HEK293 (cell line): Measurements from ENCODE around the gene RDX.
"Not testable (repeated sequence)": the region's sequence is repeated elsewhere in the genome, so short reads cannot be mapped to it uniquely, and the experiment has no call there.

Experiments
- CTCF ChIA-PET: fragments of 350-600 bp; formaldehyde crosslinking; extraction: SDS; loops from one replicate; lab custom pipeline; 2021; ENCODE audit warnings: antibody characterized with exemption; lab: Yijun Ruan, JAX
- POLR2A ChIA-PET: fragments of 300-600 bp; formaldehyde crosslinking; extraction: SDS; loops from one replicate; lab custom pipeline; 2020; ENCODE audit warnings: antibody characterized with exemption, inconsistent platforms; lab: Yijun Ruan, JAX
- H3K27ac ChIP-seq: fragments of 200-500 bp; sonication (Bioruptor generic); 2 replicates; pipeline ENCODE4 v1.5.1; 2014; ENCODE audit warnings: low read depth, low read length, control low read depth, inconsistent platforms; ENCODE audit errors: extremely low read depth
- H3K36me3 ChIP-seq, 2 experiments: fragments of 200-500 bp in 1 of 2; sonication (Bioruptor generic) in 1 of 2; 1 replicate in 1 of 2; 2 replicates in 1 of 2; pipeline ENCODE4 v1.5.1; 2014 to 2017; ENCODE audit warnings: inconsistent platforms in 2 of 2, low read length in 2 of 2; ENCODE audit not compliant: control insufficient read depth in 2 of 2, insufficient read depth in 1 of 2
- H3K4me1 ChIP-seq: fragments of 200-500 bp; sonication (Bioruptor generic); 2 replicates; pipeline ENCODE4 v1.5.1; 2014; ENCODE audit warnings: mild to moderate bottlenecking, low read length, inconsistent platforms; ENCODE audit not compliant: control insufficient read depth, insufficient read depth
- H3K4me3 ChIP-seq: 2 replicates; pipeline ENCODE4 v1.5.1; 2011; ENCODE audit warnings: low read depth, mild to moderate bottlenecking, control low read depth, low read length, moderate library complexity
- H3K9me3 ChIP-seq: fragments of 200-500 bp; sonication (Bioruptor generic); 2 replicates; pipeline ENCODE4 v1.5.1; 2014; ENCODE audit warnings: low read depth, low read length, inconsistent platforms; ENCODE audit not compliant: control insufficient read depth, insufficient read depth
- GLIS1 ChIP-seq: fragments of 450-650 bp; formaldehyde crosslinking; IDR thresholded peaks from 2 replicates; pipeline ENCODE4 v1.5.1; 2016; ENCODE audit warnings: missing biosample characterization, missing genetic modification characterization
- KLF8 ChIP-seq: fragments of 450-650 bp; formaldehyde crosslinking; IDR thresholded peaks from 2 replicates; pipeline ENCODE4 v1.5.1; 2016; ENCODE audit warnings: missing biosample characterization, missing genetic modification characterization
- KLF9 ChIP-seq: fragments of 450-650 bp; formaldehyde crosslinking; IDR thresholded peaks from 2 replicates; pipeline ENCODE4 v1.5.1; 2016; ENCODE audit warnings: missing biosample characterization, missing genetic modification characterization, low read depth
- MYNN ChIP-seq: fragments of 450-650 bp; formaldehyde crosslinking; IDR thresholded peaks from 2 replicates; pipeline ENCODE4 v1.5.1; 2016; ENCODE audit warnings: missing biosample characterization, missing genetic modification characterization, borderline replicate concordance
- PRDM1 ChIP-seq: fragments of 450-650 bp; formaldehyde crosslinking; IDR thresholded peaks from 2 replicates; pipeline ENCODE4; 2016; ENCODE audit warnings: missing biosample characterization, missing genetic modification characterization
- SP3 ChIP-seq: fragments of 450-650 bp; formaldehyde crosslinking; IDR thresholded peaks from 2 replicates; pipeline ENCODE4 v1.5.1; 2016; ENCODE audit warnings: missing biosample characterization, missing genetic modification characterization
- SP7 ChIP-seq: fragments of 450-650 bp; formaldehyde crosslinking; IDR thresholded peaks from 2 replicates; pipeline ENCODE4 v1.5.1; 2016; ENCODE audit warnings: missing biosample characterization, missing genetic modification characterization
- ZFHX2 ChIP-seq: fragments of 450-650 bp; formaldehyde crosslinking; conservative IDR thresholded peaks from 2 replicates; pipeline ENCODE4 v1.5.1; 2016; ENCODE audit warnings: missing biosample characterization, missing genetic modification characterization
- ZFP69B ChIP-seq: fragments of 450-650 bp; formaldehyde crosslinking; IDR thresholded peaks from 2 replicates; pipeline ENCODE4 v1.5.1; 2016; ENCODE audit warnings: missing biosample characterization, missing genetic modification characterization
- ZNF354C ChIP-seq: fragments of 450-650 bp; formaldehyde crosslinking; IDR thresholded peaks from 2 replicates; pipeline ENCODE4 v1.5.1; 2016; ENCODE audit warnings: missing biosample characterization, missing genetic modification characterization, low read depth, borderline replicate concordance
- ZNF404 ChIP-seq: fragments of 450-650 bp; formaldehyde crosslinking; IDR thresholded peaks from 2 replicates; pipeline ENCODE4 v1.5.1; 2017; ENCODE audit warnings: missing biosample characterization, missing genetic modification characterization
- ZNF423 ChIP-seq: fragments of 450-650 bp; formaldehyde crosslinking; IDR thresholded peaks from 2 replicates; pipeline ENCODE4 v1.5.1; 2016; ENCODE audit warnings: missing biosample characterization, missing genetic modification characterization
- ZNF600 ChIP-seq: fragments of 450-650 bp; formaldehyde crosslinking; IDR thresholded peaks from 2 replicates; pipeline ENCODE4 v1.5.1; 2016; ENCODE audit warnings: missing biosample characterization, missing genetic modification characterization
- ZNF629 ChIP-seq: fragments of 450-650 bp; formaldehyde crosslinking; IDR thresholded peaks from 2 replicates; pipeline ENCODE4 v1.5.1; 2017; ENCODE audit warnings: missing biosample characterization, missing genetic modification characterization
- ZNF791 ChIP-seq: fragments of 450-650 bp; formaldehyde crosslinking; IDR thresholded peaks from 2 replicates; pipeline ENCODE4 v1.5.1; 2016; ENCODE audit warnings: missing biosample characterization, missing genetic modification characterization
- TF ChIP-seq, protein P1 (sequence below): fragments of 450-650 bp; formaldehyde crosslinking; IDR thresholded peaks from 2 replicates; pipeline ENCODE4 v1.5.1; 2017; ENCODE audit warnings: missing biosample characterization, missing genetic modification characterization
- TF ChIP-seq, protein P2 (sequence below): fragments of 450-650 bp; formaldehyde crosslinking; IDR thresholded peaks from 2 replicates; pipeline ENCODE4 v1.5.1; 2016; ENCODE audit warnings: missing biosample characterization, missing genetic modification characterization
- TF ChIP-seq, protein P3 (sequence below): fragments of 450-650 bp; formaldehyde crosslinking; IDR thresholded peaks from 2 replicates; pipeline ENCODE4 v1.5.1; 2016; ENCODE audit warnings: missing biosample characterization, missing genetic modification characterization

The RDX gene

GRCh38 chr11:110196241-110196754 is 100.1 kb downstream of the RDX start (continued):
- TF ChIP-seq, protein P1, sequence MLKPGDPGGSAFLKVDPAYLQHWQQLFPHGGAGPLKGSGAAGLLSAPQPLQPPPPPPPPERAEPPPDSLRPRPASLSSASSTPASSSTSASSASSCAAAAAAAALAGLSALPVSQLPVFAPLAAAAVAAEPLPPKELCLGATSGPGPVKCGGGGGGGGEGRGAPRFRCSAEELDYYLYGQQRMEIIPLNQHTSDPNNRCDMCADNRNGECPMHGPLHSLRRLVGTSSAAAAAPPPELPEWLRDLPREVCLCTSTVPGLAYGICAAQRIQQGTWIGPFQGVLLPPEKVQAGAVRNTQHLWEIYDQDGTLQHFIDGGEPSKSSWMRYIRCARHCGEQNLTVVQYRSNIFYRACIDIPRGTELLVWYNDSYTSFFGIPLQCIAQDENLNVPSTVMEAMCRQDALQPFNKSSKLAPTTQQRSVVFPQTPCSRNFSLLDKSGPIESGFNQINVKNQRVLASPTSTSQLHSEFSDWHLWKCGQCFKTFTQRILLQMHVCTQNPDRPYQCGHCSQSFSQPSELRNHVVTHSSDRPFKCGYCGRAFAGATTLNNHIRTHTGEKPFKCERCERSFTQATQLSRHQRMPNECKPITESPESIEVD, result no peak
- TF ChIP-seq ZFP69B (tag by site-specific recombination), result no peak
- TF ChIP-seq, protein P2, sequence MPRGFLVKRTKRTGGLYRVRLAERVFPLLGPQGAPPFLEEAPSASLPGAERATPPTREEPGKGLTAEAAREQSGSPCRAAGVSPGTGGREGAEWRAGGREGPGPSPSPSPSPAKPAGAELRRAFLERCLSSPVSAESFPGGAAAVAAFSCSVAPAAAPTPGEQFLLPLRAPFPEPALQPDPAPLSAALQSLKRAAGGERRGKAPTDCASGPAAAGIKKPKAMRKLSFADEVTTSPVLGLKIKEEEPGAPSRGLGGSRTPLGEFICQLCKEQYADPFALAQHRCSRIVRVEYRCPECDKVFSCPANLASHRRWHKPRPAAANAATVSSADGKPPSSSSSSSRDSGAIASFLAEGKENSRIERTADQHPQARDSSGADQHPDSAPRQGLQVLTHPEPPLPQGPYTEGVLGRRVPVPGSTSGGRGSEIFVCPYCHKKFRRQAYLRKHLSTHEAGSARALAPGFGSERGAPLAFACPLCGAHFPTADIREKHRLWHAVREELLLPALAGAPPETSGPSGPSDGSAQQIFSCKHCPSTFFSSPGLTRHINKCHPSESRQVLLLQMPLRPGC (tag by site-specific recombination), result no peak
- TF ChIP-seq GLIS1 (tag by site-specific recombination), result no peak
- TF ChIP-seq ZNF423, result no peak
- peak; percentile 24; the same call in 1 of the 2 replicates for TF ChIP-seq ZNF629 (tag by site-specific recombination)
- TF ChIP-seq MYNN (tag by site-specific recombination), result peak; percentile 81
- no peak for TF ChIP-seq PRDM1 (tag by site-specific recombination)
- TF ChIP-seq, protein P3, sequence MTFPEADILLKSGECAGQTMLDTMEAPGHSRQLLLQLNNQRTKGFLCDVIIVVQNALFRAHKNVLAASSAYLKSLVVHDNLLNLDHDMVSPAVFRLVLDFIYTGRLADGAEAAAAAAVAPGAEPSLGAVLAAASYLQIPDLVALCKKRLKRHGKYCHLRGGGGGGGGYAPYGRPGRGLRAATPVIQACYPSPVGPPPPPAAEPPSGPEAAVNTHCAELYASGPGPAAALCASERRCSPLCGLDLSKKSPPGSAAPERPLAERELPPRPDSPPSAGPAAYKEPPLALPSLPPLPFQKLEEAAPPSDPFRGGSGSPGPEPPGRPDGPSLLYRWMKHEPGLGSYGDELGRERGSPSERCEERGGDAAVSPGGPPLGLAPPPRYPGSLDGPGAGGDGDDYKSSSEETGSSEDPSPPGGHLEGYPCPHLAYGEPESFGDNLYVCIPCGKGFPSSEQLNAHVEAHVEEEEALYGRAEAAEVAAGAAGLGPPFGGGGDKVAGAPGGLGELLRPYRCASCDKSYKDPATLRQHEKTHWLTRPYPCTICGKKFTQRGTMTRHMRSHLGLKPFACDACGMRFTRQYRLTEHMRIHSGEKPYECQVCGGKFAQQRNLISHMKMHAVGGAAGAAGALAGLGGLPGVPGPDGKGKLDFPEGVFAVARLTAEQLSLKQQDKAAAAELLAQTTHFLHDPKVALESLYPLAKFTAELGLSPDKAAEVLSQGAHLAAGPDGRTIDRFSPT (tag by site-specific recombination), result no peak
- TF ChIP-seq ZNF354C (tag by site-specific recombination), result no peak
- no peak for TF ChIP-seq ZNF404 (tag by site-specific recombination)
- no peak for TF ChIP-seq ZNF791 (tag by site-specific recombination)

- H3K27ac ChIP-seq, POLR2A ChIA-PET, H3K4me3 ChIP-seq, H3K4me1 ChIP-seq, H3K9me3 ChIP-seq, H3K36me3 ChIP-seq: not testable (repeated sequence)
- CTCF ChIA-PET, result interaction anchor here (0.6 to 1.6 kb wide), 3 partner anchors 19 to 100 kb away, joined by 3 read pairs; no protein-coding TSS in a partner anchor
- TF ChIP-seq ZNF629 (tag by site-specific recombination) (peak; percentile 51), SP7 (tag by site-specific recombination) (peak; percentile 83), ZFHX2 (tag by site-specific recombination) (peak; percentile 72), SP3 (tag by site-specific recombination) (0 out of 2 replicates have a peak, but pooled peaks have one; percentile 29), KLF9 (tag by site-specific recombination) (0 out of 2 replicates have a peak, but pooled peaks have one; percentile 13), KLF8 (tag by site-specific recombination) (0 out of 2 replicates have a peak, but pooled peaks have one; percentile 16), ZNF600 (tag by site-specific recombination) (peak; percentile 72; the same call in 1 of the 2 replicates)
These were observed 102.1 kb downstream of the RDX start for GRCh38 chr11:110194211-110194766.
